SK-MEL-5 (cell line): ENCODE measurements around the gene RGS21. TPM values are rescaled to one million over a fixed set of nuclear protein-coding genes. Genes with fewer than 3 reads are reported as not detected.
"Not testable (repeated sequence)": the region's sequence is repeated elsewhere in the genome, so short reads cannot be mapped to it uniquely, and the experiment has no call there.

Experiments used
- DNase-seq: peaks from one replicate; pipeline ENCODE4 v3.0.0-alpha.2; 2016; ENCODE audit warnings: low read depth, low spot score
- in situ Hi-C: cut with HindIII; loops from 2 replicates; pipeline ENCODE4 v1.10.0; 2016; ENCODE audit warnings: low sequenced_read_pairs, high pct_unique_total_duplicates, low pct_unique_long_range_greater_than_20kb
- polyA plus RNA-seq, 2 experiments: library from polyadenylated mRNA; depleted of rRNA; stranded (reverse); fragments of >200 nt; gene quantifications; 2 replicates each; pipeline ENCODE4 v1.2.3, GENCODE V29; 2015
- total RNA-seq: library from RNA; depleted of rRNA; stranded (reverse); fragments of >200 nt; shearing (Covaris generic); gene quantifications from 2 replicates; pipeline ENCODE4 v1.2.3, GENCODE V29; 2014; rRNA removed

The RGS21 gene, protein sequence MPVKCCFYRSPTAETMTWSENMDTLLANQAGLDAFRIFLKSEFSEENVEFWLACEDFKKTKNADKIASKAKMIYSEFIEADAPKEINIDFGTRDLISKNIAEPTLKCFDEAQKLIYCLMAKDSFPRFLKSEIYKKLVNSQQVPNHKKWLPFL
- not detected in 2 replicates for total RNA-seq
- polyA plus RNA-seq (2015; cell fraction: cytosol; rRNA removed) = not detected in 2 replicates
- polyA plus RNA-seq (2015; cell fraction: nucleus; rRNA removed) = not detected in 2 replicates

DNA sequence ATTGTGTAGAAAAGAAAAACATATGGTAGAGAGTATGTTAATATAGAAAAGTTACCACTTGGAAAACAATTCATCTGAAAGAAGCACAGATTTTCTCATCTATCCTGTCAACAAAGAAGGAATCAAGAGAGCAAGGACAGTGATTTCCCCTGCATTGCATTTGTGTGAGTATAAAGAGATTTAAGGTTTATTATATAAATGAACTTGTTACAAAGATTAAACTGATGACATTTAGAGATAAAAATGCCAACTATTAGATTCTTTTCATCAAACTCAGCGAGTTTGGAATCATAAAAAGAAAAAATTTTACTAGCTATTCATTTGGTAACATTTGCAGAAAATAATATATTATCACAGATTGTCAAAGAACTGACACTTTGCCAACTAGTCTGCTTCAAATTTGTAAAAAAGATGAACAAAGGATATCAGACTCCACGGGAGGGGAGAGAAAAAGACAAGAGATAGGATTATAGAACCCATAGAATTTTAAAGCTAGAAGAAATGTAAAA lies at the start of gene RGS21:
Gene RGS21 (plus strand): TSS at position 51 of the 509 bp plus-strand sequence. CDS start 26,045 bp downstream, outside the sequence.
- no peak for DNase-seq
- in situ Hi-C loops = no loop called here

DNA sequence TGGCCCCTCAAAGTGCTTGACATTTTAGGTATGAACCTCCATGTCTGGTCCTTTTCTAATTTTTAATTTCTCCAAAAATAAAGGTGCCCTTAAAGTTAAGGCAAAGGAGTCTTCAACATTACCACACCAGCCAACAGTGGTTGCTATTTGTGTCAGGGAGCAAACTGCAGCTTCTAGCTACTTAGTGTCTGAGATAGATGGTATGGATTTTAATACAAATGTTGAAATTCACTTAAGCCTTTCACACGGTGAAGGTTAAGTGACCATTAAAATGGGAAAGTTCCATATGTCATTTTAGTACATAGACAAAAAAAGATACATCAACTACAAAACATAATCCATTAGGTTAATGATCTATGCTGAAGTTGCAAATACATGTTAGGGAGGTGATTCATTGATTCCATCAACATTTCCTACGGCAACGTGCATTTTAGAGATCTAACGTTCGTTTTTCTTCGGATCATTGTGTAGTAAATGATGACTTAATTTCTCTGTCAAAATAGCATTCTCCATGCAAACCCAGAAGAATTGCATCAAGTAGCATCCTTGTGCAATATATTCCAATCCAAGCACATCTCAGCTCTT lies 48.2 kb upstream of the RGS21 start:
- in situ Hi-C loops = no loop called here

DNA sequence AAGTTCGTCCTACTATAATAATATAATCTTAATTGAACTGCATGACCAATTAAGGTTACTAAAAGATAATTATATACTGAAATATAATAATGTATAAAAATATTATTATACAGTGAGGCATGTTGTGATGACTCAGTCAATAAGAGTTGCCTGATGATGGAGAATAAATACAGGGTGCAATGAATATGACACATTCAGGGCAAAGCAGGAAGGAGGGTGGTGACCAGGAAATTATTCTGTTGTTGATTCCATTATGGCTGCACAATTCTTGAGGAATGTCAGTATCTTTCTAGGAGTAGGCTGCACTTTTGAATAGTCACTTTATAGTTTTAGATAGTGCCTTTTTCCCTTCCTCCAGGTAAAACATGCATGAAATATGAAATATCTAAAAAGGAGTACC lies 46.4 kb upstream of the RGS21 start:
- DNase-seq = no peak
- in situ Hi-C loops = no loop called here

More for the DNA sequence above, 48.2 kb upstream of the RGS21 start:
- no peak for DNase-seq

DNA sequence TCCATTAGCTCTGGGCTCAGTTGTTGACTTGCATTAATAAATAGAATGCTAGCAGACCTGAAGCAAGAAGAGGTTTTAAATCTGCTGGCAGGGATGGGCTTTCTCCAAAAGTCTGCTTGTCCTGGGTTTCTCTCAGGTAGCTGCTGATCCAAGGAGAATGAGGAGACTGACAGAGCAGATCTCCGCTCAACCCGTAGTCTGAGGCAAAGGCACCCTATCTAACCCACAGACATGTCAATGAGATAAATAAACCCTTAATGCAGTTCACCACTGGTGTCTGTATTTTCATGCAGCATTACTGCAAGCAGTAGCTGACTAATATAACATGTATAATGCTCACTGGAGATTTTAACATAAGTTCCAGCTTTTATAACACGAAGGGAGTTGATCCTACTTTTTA lies 44.1 kb upstream of the RGS21 start:
- in situ Hi-C loops = no loop called here

DNA sequence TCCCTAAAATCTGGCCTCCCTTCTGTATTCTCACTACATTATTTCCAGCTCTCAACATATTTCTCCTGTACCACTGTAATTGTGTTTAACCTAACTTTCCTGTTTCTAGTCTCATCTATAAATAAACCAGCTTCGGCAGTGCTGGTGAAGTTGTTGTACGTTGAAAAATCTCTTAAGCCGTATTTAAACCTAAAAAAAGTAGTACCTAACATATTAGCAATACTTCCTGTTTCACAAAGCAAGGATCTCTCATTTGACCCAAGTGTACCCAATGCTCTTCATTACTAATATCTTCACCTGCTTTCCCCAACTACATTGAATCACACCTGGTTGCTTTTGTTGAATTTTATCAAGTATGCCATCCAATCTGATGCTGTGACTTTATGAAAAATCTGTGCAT lies 42.2 kb upstream of the RGS21 start:
- in situ Hi-C loops = no loop called here
- DNase-seq = no peak

More for the DNA sequence above, 44.1 kb upstream of the RGS21 start:
- no peak for DNase-seq

DNA sequence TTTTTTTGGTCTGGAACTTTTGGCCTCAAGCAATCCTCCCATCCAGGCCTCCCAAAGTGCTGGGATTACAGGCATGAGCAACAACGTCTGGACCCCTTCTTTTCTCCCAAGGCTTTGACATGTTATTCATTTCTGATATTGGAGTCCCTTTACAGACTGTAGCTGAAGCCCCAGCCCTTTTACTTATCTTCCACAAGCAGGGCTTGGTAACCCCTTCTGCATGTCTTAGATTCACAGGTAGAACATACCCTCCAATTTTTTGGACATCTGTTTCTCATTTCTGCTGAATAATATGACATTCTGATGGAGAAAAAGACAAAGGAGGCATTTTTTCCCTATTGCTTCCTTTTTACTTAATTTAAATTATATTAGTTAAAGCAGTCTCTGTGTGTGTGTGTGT lies 39.2 kb upstream of the RGS21 start:
- in situ Hi-C loops = no loop called here

DNA sequence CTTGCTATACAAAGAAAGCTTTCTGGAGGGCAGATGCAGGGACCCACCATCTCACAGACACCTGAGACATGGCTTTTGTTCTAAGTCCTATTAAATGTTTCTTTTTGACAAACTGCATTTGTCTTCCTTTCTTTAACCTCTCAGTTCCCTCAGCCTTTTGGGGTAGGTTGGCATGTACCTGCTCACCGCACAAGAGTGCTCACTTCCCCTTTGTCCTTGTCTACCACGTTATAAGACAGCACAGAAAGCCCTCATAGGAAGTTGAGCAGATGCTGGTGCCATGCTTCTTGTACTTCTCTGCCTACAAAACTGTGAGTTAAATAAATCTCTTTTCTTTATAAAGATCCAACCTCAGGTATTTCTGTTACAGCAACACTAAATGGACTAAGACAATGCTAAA lies 31.9 kb upstream of the RGS21 start:
- no peak for DNase-seq
- in situ Hi-C loops = no loop called here

More for the DNA sequence above, 39.2 kb upstream of the RGS21 start:
- no peak for DNase-seq

DNA sequence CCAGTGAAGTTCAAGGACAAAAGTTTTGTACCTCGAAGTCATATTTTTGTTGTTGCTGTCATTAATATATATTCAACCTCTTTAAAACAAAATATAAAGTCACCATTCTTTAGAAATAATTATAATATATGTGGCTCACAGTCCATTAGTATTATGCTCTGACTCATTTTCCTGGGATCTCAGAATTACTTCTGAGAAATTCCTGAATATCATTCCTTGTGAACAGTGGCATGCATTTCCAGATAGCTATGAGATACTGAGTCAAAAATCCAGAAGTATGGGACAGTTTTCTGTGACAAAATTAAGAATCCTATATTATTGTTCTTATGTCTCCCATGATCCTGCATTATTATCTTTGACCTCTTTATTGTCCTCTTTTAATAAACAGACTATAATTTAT lies 13.8 kb upstream of the RGS21 start:
- no peak for DNase-seq
- in situ Hi-C loops = no loop called here

DNA sequence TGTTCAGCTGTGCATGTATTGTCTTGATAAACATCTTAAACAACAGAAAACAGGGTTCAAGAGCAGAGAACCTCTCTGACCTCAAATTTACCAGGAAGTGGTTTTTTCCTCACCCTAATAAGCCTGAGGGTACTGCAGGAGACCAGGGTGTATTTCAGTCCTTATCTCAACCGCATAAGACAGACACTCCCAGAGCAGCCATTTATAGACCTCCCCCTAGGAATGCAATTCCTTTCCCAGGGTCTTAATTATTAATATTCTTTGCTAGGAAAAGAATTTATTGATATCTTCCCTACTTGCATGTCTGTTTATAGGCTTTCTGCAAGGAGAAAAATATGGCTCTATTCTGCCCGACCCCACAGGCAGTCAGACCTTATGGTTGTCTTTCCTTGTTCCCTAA lies 8.5 kb upstream of the RGS21 start:
- in situ Hi-C loops, DNase-seq: not testable (repeated sequence)

DNA sequence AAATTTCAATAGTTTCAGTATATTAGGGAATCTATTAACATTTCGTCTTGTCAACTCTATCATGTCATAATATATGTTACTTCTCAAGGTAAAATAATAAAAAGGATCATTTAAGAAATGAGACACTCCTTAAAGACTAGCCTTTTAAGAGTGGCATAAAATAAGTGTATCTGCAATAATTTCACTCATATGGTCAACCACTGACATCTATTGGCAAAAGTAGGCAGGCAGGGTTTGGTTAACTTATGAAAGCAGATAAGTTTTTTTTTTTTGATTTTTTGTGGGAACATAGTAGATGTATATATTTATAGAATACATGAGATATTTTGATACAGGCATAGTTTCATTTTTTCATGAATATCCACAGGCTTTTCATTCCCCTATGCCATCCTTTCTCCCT lies 5.5 kb upstream of the RGS21 start:
- in situ Hi-C loops = no loop called here

DNA sequence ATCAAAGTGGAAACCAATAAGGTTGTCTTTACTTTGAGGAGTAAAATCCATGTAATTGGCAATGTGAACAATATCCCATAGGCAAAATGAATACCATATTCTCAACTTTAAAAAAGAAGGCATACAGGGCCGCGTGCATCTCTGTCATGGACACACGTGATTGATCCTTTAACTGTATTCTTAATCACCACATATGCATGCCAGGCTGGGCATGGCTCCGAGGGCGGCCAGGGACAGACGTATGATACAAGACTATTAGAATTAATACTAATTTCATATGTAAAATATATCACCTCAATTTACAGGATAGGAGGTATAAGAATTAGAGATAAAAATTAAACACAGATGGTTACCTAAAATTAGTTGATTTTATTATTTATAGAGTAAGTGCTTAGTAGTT lies 11.2 kb downstream of the RGS21 start:
- DNase-seq = no peak
- in situ Hi-C loops = no loop called here

More for the DNA sequence above, 5.5 kb upstream of the RGS21 start:
- peak; percentile 78 for DNase-seq

DNA sequence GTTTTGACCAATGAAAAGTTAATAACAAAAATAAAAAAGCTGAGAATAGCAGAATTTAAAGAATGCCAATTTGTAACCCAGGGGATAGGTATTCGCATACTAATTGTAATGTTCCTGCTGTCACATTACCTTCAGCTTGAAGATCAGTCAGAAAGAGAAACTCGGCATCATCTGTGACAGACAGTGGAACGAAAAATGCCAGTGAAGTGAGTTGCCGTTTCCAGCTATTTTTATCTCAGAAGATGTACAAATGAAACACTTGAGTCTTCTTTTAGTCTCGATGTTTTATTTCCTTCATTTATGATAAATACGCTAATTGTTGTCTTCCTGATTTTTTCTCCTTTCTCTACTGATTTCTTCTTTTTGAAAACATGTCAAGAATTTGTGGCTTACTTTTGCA lies 26.1 kb downstream of the RGS21 start:
- DNase-seq = no peak
- in situ Hi-C loops = no loop called here

DNA sequence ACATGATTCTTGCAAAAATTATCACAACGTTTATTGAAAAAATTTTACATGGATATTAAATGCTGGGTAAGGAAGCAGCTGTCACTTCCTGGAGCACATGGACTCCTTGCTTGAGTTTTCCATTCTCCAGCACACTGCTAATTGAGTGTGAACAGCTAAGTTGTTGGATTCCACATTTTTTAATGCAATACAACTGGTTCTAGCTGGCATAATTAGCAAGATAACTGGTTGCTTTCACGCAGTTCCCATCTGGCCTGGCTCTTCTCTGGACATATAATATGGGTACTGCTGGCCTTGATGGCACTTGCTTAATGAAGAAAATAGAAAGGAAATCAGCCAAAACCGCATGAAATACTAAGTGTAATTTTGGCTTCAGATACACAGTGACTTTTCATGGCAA lies 26.6 kb downstream of the RGS21 start:
- DNase-seq = no peak
- in situ Hi-C loops = no loop called here

DNA sequence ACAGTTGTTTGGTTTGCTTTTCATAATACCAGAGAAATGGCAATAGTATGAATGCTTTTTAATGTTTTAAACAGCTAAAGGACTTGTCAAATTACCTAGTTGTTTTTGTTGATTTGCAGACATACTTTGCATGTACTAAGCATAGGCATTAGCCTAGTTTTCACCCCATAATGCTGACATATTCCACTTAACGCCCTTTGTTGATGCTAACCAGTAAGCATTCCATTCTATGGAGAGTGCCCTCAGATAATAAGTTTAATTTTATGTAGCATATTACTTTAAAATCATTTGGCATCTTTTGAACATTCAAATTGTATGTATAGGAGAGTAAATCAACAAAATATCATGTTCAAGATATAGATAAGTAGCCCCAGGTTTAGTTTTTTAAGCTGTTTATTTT lies 32.5 kb downstream of the RGS21 start:
- no peak for DNase-seq
- in situ Hi-C loops = no loop called here

DNA sequence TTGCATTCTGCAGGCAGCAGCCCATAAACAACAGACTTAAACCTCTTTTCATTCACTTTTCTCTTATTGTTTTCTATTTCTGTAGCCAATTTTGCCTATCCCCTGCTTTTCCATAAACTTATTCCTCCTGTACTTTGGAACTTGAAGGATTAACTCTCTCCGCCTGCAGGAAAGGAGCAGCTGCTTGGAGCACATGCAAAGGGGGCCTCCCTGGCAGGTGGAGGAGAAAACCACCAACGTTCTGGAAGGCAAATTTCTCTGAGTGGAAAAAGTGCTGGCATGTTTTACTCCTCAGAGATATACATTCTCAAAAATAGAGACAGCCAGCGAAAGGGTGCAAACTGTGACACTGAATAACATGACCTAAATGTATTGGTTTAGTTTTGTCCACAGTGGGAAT lies 33.6 kb downstream of the RGS21 start:
- no peak for DNase-seq

DNA sequence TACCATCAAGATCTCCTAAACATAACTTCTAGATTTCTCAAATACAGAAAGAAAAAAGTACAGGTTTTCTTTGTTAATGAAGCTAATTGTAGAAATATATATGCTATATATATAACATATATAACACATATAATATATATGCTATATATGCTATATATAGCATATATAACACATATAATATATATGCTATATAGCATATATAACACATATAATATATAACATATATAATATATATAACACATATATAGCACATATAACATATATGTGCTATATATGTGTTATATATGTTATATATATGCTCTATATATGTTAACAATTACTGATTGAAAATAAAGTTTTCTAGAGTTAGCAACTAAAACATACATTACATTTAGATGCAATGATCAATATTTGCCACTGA lies 34.8 kb downstream of the RGS21 start:
- in situ Hi-C loops = no loop called here
- DNase-seq = no peak

More for the DNA sequence above, 33.6 kb downstream of the RGS21 start:
- in situ Hi-C loops = no loop called here

DNA sequence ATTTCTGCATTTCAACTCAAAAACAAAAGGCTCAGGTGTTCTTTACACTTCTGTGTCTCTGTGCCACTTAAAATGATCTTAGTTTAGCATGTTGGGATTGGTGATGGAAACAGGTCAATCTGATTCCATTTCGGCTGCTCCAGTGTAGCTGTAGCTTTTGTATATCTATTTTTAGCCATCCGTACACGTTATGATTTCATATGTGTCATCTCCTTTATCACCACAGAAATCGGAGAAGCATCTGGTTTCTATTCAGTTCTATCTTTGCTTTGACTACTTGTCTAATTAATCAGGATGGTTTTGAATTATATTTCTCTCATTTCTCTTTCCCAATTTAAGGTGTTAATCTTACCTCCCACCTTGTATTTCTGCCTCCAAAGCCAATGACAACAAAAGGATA lies 41.1 kb downstream of the RGS21 start:
- in situ Hi-C loops = no loop called here
- no peak for DNase-seq

DNA sequence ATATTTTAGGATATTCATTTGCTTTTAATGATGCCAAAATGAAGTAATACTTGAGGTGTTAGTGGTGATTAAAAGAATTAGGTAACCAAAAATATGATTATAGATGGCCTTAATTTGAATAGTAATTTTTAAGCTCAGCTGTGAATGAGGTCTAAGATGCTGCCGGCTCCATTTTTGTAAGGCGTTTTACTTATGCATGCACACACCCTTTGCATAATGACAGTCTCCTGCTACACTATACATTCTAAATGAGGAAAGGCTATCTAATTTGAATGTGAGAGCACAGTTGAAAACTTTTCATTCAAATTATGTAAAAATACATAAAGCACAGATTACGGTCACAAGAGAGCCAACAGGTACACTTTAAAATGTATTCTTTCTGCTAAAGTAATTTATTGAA lies 41.6 kb downstream of the RGS21 start:
- in situ Hi-C loops = no loop called here
- DNase-seq = no peak

DNA sequence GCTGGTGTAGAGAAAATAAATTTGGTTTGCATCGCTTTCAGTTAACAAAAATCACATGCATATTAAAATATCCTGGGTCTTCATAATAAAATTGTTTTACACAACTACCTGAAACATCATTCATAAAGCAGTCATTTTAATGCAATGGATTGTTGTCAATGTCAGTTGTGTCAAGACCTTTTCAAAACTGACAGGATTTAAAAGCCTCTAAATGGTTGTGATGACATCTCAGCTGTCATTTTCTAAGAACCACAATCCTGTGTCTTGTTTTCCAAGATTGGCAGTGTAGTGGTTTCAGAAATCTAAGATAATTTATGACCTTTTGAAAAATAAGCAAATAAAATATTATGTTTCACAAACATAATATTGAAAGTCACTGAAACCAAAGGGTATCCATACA lies 42.0 kb downstream of the RGS21 start:
- no peak for DNase-seq
- in situ Hi-C loops = no loop called here
